Stimulated activated naive CD8-positive, alpha-beta T cell treated with anti-CD3 and anti-CD28 coated beads, Interleukin-15, Interleukin-2, amounts not matched to agents 100 U/mL and 50 U/mL, for 24 hours (primary cell): Measurements from ENCODE around the gene NAT9.
A peak's percentile ranks its signal among the peaks of the same experiment; 100 is the strongest.

ENCODE experiments used
- ATAC-seq: fragments of 150-1000 bp; cut with Tn5 transposase; one replicate; pipeline ENCODE4 v1.10.0; 2021
- DNase-seq: peaks from one replicate; pipeline ENCODE4 v3.0.0; 2021

The NAT9 gene, protein sequence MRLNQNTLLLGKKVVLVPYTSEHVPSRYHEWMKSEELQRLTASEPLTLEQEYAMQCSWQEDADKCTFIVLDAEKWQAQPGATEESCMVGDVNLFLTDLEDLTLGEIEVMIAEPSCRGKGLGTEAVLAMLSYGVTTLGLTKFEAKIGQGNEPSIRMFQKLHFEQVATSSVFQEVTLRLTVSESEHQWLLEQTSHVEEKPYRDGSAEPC

GRCh38 chr17:74776044-74776962, at the start of gene NAT9:
Gene NAT9 (minus strand): TSS chr17:74776345. CDS start chr17:74775698, 647 bp downstream.
- ATAC-seq: peak; percentile 73
- peak; percentile 100 for DNase-seq

DNA sequence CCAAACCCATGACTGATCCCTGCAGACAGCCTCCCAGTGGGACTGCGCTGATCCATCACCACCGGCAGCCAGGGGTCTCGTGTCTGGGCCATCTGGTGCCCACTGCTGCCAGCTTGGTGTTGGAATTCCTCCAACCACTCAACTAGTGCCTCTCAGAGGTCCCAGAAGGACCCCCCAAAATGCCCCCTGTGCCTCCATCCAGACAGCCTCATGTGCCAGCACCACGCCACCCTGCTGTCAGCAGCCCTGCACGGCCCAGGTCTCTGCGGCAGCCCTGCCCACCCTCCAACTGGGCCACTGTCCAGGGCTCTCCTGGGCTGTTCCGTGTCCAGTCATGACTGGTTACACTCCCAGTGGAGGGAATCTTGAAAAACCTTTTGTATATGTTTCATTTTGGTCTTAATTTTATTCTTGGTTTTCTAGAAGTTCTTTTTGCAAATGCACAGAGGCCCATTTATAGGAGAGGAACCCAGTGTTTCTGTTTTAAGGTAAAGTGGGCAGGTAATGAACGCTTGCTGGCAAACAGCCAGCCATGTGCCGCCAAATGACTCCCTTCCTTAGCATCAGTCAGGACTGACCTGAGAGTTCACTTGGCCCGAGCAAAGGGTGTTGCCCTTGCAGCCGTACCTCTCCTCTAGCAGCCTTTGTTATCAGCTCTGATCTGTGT, 48.9 kb upstream of the NAT9 start:
- ATAC-seq (no peak), DNase-seq (no peak)

GRCh38 chr17:74822939-74823367, 46.8 kb upstream of the NAT9 start:
- ATAC-seq (no peak), DNase-seq (no peak)

- no peak for ATAC-seq
- no peak for DNase-seq
Observed at GRCh38 chr17:74822335-74822938, 46.3 kb upstream of the NAT9 start.

DNA sequence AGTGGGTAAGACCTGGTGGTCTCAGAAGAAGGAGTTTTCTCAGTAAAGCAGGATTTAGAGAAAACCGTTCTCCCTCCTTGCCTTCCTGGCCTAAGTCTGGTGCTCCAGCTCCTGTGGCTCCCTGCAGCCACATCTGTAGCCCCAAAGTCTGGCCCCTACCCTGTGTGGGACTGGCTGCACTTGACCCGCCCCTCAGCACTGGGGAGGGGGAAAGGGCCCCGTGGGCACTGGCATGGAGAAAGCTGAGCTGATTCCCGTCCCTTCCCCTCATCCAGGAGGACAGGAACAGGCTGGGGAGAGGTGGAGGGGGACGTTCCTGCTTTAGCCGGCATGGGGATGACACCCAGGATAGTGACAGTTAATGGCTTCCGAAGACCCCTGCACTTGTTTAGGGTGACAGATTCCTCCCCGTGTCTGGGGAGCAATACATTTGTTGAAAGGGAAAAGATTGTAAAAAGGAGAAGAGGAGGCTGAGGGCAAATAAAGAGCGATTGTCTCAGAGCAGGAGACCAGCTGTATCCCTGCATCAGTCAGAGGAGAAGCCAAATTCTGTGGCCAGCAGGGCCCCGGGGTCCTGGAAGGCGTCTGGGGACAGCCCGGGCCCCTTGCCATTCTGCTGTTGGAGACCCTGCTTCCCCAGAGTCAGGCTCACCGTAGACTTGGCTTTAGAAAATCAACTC, 45.6 kb upstream of the NAT9 start:
- ATAC-seq: no peak
- DNase-seq: no peak

- ATAC-seq (no peak), DNase-seq (no peak)
Observed at GRCh38 chr17:74819801-74820436, 43.8 kb upstream of the NAT9 start.

DNA sequence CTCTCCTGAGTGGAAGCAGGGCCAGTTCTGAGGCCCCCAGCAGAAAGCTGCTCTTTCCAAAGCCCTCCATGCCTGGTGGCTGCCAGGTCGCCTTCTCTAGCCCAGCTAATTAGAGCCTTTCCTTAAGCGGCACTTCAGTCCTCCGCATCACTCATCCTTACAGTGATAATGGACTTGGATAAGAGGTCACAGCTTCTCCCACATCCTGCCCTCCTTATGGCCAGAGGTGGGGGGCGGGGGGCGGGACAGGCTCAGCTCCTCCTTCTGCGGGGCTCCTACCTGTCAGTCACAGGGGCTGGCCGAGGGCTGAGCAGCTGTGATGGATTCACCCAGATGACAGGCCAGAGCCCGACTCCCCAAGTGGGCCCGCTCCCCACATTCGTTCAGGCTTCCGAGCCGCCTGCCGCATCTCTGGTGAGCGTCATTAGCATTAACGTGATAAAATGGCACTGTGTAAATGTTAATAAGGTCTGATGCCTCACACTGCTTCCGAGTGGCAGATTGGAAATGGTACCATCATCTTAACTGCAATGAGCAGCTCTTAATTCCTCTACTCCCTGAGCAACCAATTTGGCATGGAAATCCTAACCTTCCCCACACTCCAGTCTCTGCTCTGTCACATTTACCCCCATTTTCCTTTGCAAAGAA, 42.3 kb upstream of the NAT9 start:
- ATAC-seq (no peak), DNase-seq (no peak)

DNA sequence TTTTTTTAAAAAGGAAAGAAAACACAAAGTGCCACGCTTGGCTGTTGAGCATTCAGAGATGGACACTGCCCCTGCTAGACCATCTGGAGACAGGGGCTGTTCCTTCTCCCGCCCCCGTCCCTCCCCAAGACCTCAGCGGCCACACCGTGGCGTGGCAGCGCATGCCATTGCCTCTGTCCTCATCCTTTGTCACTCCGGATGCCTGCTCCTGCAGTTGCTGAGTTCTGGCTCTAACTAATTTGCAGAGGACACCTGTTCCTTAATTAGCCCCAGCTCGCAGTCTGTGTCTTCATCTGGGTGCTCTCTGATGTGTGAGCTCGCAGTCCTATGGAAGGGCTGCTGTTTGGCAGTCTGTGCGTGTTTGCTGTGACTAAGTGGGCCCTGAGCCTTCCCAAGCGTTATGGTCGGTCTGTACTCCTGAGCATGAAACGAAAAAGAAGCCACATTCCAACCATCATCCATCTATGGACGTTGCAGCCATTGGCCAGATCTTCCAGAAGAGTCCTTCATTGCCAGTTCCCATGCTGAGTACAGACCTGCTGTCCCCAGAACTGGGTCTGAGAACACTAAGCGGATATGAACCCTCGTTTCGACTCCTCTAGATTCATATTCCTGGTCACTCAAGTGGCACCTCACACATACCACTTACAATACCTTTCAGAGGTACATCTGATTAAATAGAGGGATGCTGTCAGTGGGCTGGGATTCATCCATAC, 40.9 kb upstream of the NAT9 start:
- DNase-seq (no peak), ATAC-seq (no peak)

GRCh38 chr17:74815550-74816370, 39.6 kb upstream of the NAT9 start:
- ATAC-seq (no peak), DNase-seq (no peak)

DNA sequence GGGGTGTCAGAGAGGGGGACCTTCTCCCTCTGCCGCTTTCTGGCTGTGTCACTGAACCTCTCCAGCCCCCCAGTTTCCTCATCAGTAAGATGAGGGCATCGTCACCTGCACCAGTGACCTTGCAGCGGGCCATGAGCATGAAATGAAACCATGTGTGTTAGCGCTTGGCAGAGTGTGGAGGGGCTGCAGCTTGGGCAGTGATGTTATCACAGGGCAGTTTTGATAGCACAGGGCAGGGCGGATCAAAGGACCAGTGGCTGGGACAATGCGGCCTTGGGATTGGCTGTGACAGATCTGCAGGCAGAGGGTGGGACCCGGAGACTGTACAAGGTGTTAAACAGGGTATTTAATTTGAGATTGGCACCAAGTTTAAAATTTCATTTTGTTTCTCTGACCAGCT, 38.9 kb upstream of the NAT9 start:
- no peak for ATAC-seq

DNA sequence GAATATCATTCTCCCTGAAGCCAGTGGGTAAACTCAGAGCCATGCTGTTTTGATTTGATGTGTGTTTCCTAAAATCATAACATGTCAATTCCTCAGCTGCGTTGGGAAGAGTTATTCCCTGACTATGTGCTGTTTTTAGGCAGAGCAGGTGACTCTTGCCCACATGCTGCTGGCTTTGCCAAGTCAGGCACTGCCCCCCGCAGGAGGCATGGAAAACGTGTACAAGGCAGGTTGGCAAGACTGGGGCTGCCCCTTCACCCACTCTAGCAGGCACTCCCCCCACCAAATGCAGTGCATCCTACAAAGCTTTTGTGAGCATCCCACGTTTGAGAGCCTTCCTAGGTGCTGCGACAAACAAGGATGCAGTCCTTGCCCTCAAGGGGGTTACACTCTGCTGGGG, 38.3 kb upstream of the NAT9 start:
- DNase-seq: no peak
- no peak for ATAC-seq

More for the DNA sequence above, 38.9 kb upstream of the NAT9 start:
- DNase-seq: no peak

GRCh38 chr17:74812109-74813009, 36.2 kb upstream of the NAT9 start:
- no peak for DNase-seq
- no peak for ATAC-seq

- DNase-seq: no peak
Observed at GRCh38 chr17:74810699-74811485, 34.7 kb upstream of the NAT9 start.

DNA sequence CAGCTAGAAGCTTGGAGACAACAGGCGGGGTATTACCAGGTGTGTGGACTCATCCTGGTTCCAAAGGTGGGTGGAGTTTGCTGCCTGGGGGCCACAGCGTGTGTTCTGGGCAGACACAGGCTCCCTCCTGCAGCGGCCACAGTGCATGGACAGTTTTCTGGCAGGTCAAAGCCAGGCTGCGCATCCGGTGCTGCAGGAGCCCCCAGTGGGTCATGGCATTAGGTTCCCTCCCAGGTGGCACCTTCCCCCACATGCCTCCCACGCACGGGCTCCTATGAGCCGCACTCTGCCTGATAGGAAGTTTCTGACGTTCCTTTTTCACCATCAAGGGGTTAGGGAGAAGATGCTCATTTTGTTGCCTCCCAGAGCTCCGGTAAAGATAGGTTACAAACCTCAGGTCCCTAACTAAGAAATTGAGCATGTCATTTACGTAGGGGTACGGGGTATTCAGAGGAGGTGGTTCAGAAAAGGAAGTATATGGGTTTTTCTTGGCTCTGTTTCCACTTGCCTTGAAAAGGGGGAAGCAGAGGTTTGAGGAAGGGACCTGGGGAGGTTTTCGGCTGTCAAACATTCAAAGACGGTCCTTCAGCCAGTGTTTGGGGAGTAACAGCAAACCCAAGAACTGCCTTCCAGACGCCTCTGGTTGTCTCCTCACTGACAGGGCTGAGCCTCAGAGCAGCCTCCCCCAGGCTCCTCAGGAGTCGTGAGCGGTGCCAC, 32.7 kb upstream of the NAT9 start:
- DNase-seq (no peak), ATAC-seq (no peak)

More at GRCh38 chr17:74810699-74811485, 34.7 kb upstream of the NAT9 start:
- ATAC-seq: no peak

DNA sequence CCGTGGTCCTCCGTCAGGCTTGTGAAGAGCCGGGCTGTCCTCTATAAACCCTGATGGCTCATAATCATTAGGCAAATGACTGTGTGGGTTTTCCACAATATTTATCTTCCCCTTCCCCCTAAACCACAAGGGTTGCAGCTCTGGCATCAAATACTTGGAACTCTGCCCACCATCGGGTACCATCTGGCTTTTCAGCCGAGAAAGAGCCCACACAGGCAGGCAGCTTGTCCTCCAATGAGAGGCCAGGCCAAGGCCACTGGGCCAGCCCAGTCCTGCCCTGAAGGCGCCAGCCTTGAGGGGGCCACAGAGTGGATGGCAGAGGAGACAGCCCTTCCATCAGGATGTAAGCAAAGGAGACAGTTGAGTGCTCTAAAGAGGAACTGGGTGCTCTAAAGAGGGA, 31.8 kb upstream of the NAT9 start:
- no peak for DNase-seq
- no peak for ATAC-seq

DNA sequence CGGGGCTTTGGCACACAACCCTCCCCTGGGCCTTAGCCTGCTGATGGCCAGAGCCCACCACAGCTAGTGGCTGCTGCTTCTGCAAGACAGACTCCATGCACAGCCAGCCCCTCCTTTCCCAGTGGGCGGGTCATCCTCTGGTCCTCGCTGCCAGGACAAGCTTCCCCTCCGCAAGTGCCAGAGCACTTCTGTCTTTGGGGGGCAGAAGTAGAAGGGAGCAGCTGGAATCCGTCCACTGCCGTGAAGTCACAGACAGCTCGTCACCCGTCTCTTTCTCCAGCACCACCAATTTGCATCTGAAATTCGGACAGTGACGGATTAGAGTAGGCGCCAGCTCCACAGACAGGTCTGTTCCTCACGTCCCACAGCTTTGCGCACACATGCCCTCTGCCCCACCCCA, 31.3 kb upstream of the NAT9 start:
- ATAC-seq (no peak), DNase-seq (no peak)

DNA sequence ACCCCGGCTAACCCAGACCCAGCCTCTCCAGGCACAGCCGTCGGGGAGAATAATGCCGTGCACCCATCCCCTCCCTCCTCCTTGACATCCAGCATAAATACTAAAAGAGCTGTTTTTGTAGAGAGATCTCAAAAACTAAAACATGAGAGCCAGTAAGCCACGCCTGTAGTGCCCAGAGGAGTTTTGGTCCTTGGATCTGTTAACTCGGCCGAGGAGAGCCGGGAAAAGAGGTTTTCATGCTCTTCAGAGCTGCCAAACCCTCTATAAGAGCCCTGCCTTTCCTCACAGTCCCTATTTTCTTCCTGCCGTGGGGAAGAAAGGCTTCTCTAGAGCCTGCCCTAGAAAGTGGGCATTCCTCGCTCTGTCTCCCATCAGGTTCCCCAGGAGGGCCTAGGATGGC, 30.2 kb upstream of the NAT9 start:
- no peak for DNase-seq
- no peak for ATAC-seq
